Stomach (tissue), 4 donors: ENCODE data around the gene TMEM205.

Source experiments
- EP300 ChIP-seq: sonication (generic); formaldehyde crosslinking; IDR thresholded peaks from one replicate; pipeline ENCODE4 v1.6.1; 2017; ENCODE audit warnings: antibody characterized with exemption
- POLR2A ChIP-seq, 4 donors: fragments of 450-650 bp; IDR thresholded peaks; one replicate each; pipeline ENCODE4 v1.6.1; 2016; ENCODE audit warnings: antibody characterized with exemption in 4 of 4, control low read depth in 2 of 4, mild to moderate bottlenecking in 1 of 4, moderate library complexity in 1 of 4
- TF ChIP-seq, protein P1 (sequence below), 7 experiments: fragments of 450-650 bp in 4 of 7; fragments of 200-600 bp in 3 of 7; sonication (generic) in 3 of 7; IDR thresholded peaks; one replicate each; pipeline ENCODE4 v1.5.1; 2016 to 2019; ENCODE audit warnings: antibody characterized with exemption in 7 of 7, control low read depth in 2 of 7, mild to moderate bottlenecking in 1 of 7

DNA sequence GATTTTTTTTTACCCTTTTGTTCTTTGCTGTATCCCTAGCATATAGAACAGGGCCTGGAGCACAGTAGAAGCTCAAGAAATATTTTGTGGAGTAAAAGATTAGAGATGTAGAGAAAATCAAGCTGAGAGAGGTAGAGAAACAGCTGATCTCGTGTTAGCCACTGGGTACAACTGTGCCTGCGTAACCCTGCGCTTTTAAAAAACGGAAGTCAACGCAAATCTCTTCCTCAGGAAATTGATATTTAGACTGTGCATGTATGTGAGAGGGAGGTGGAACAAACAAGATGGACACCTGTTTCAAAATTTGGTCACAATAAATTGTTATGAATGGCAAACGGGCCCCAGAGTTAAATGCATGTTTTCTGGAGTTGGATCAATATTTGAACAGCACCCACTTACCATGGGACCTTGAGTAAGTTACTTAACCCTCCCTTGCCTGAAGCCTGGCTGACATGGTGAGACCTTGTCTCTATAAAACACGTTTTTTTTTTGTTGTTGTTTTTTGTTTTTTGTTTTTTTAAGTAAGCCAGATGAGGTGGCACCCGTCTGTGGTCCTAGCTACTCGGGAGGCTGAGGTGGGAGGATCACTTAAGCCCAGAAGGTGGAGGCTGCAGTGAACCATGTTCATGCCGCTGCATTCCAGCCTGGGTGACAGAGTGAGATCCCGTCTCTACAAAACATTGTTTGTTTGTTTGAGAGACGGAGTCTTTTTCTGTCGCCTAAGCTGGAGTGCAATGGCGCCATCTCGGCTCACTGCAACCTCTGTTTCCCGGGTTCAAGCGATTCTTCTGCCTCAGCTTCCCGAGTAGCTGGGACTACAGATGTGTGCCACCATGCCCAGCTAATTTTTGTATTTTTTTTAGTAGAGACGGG is 41.3 kb upstream of the TMEM205 start:
- TF ChIP-seq, protein P1, sequence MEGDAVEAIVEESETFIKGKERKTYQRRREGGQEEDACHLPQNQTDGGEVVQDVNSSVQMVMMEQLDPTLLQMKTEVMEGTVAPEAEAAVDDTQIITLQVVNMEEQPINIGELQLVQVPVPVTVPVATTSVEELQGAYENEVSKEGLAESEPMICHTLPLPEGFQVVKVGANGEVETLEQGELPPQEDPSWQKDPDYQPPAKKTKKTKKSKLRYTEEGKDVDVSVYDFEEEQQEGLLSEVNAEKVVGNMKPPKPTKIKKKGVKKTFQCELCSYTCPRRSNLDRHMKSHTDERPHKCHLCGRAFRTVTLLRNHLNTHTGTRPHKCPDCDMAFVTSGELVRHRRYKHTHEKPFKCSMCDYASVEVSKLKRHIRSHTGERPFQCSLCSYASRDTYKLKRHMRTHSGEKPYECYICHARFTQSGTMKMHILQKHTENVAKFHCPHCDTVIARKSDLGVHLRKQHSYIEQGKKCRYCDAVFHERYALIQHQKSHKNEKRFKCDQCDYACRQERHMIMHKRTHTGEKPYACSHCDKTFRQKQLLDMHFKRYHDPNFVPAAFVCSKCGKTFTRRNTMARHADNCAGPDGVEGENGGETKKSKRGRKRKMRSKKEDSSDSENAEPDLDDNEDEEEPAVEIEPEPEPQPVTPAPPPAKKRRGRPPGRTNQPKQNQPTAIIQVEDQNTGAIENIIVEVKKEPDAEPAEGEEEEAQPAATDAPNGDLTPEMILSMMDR (IDR thresholded peaks at IDR 0.05): no peak
- TF ChIP-seq EP300 (no peak), POLR2A (IDR thresholded peaks at IDR 0.05) (no peak)
